ENCODE measurements around the gene LRRC18. TPM values are rescaled to one million over a fixed set of nuclear protein-coding genes. Genes with fewer than 3 reads are reported as not detected.
A peak's percentile ranks its signal among the peaks of the same experiment; 100 is the strongest.

LRRC18 gene
- total and polyA plus RNA-seq, 2 donors from 2014 or later: not detected

DNA sequence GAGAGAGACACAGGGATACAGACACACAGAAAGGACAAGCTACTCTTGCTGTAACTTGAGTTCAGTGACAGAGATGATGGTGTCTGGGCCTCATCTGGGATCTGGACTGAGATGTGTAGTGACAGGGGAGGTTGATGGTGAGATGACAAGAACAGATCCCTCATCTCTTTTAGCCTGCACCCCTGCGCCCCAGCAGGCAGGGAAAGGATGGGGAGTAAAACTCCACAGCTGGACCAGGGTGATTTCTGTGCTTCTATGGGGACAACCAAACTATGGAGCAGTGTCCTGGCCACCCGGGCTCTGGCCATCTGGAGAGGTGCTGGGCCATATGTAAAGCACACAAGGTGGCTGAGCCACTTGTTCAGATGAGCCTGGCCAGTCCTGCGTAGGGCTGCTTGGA, 4.5 kb upstream of the LRRC18 start:
- Histone ChIP-seq H3K4me1 (ENCODE audit: control insufficient read depth in 2 of 3, insufficient read depth in 2 of 3, low read depth in 1 of 3, low read length in 3 of 3) (no peaks in the 10 kb centered on the region), H3K27ac (ENCODE audit: low read depth in 2 of 2, low read length in 2 of 2) (no peak overlapping the region), H3K4me3 (ENCODE audit: low read length in 3 of 3) (no peak overlapping the region), H3K9ac (ENCODE audit: low read length in 3 of 3) (no peak overlapping the region), H3K9me3 (ENCODE audit: control insufficient read depth in 2 of 3, insufficient read depth in 1 of 3, low read length in 3 of 3) (no peaks in the 10 kb centered on the region), H3K36me3 (ENCODE audit: control insufficient read depth in 2 of 3, insufficient read depth in 3 of 3, low read length in 3 of 3) (no peaks in the 10 kb centered on the region), H3K27me3 (ENCODE audit: control insufficient read depth, insufficient read depth, low read length) (no peaks in the 10 kb centered on the region)
- FAIRE-seq (no peak), DNase-seq (no peak)
- intact Hi-C loops (cut with DNase I): no loop called here
- TF ChIP-seq CTCF (IDR thresholded peaks at IDR 0.05; ENCODE audit: borderline replicate concordance, extremely low read depth, insufficient read depth): no peak

DNA sequence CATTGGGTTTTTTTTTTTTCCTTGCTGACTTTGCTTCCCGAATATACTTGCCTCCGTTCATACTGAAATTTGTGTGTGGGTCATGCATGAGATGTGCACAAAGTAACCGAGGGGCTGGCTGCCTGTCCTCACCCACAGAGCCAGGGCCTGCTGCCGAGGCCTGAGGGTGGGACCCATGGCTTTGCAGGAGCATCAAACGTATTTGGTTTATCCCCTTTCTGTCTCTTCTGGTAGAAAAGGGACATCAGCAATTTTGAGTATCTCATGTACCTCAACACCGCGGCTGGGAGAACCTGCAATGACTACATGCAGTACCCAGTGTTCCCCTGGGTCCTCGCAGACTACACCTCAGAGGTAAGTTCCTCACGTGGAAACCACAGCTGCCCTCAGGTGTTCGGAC, 3.5 kb upstream of the LRRC18 start:
- intact Hi-C loops (cut with DNase I): no loop called here

GRCh38 chr10:48941427-48942075, 1.9 kb upstream of the LRRC18 start:
- DNase-seq (peak in 1 of 5 donors; percentile 17), FAIRE-seq (no peak)
- no peak overlapping the region for H3K27ac ChIP-seq (ENCODE audit: low read depth in 2 of 2, low read length in 2 of 2)

More for the DNA sequence above, 3.5 kb upstream of the LRRC18 start:
- Histone ChIP-seq H3K9me3 (ENCODE audit: control insufficient read depth in 2 of 3, insufficient read depth in 1 of 3, low read length in 3 of 3) (no peaks in the 10 kb centered on the region), H3K27me3 (ENCODE audit: control insufficient read depth, insufficient read depth, low read length) (no peaks in the 10 kb centered on the region), H3K36me3 (ENCODE audit: control insufficient read depth in 2 of 3, insufficient read depth in 3 of 3, low read length in 3 of 3) (no peaks in the 10 kb centered on the region), H3K4me1 (ENCODE audit: control insufficient read depth in 2 of 3, insufficient read depth in 2 of 3, low read depth in 1 of 3, low read length in 3 of 3) (no peaks in the 10 kb centered on the region), H3K9ac (ENCODE audit: low read length in 3 of 3) (no peak overlapping the region), H3K27ac (ENCODE audit: low read depth in 2 of 2, low read length in 2 of 2) (no peak overlapping the region), H3K4me3 (ENCODE audit: low read length in 3 of 3) (no peak overlapping the region)
- DNase-seq: peak in 1 of 5 donors; percentile 16
- no peak for FAIRE-seq
- no peak for TF ChIP-seq CTCF (IDR thresholded peaks at IDR 0.05; ENCODE audit: borderline replicate concordance, extremely low read depth, insufficient read depth)

More at GRCh38 chr10:48941427-48942075, 1.9 kb upstream of the LRRC18 start:
- Histone ChIP-seq H3K9me3 (ENCODE audit: control insufficient read depth in 2 of 3, insufficient read depth in 1 of 3, low read length in 3 of 3) (no peaks in the 10 kb centered on the region), H3K4me1 (ENCODE audit: control insufficient read depth in 2 of 3, insufficient read depth in 2 of 3, low read depth in 1 of 3, low read length in 3 of 3) (no peaks in the 10 kb centered on the region), H3K9ac (ENCODE audit: low read length in 3 of 3) (no peak overlapping the region), H3K36me3 (ENCODE audit: control insufficient read depth in 2 of 3, insufficient read depth in 3 of 3, low read length in 3 of 3) (no peaks in the 10 kb centered on the region), H3K4me3 (ENCODE audit: low read length in 3 of 3) (no peak overlapping the region), H3K27me3 (ENCODE audit: control insufficient read depth, insufficient read depth, low read length) (no peaks in the 10 kb centered on the region)
- no peak for TF ChIP-seq CTCF (IDR thresholded peaks at IDR 0.05; ENCODE audit: borderline replicate concordance, extremely low read depth, insufficient read depth)
- intact Hi-C loops (cut with DNase I): no loop called here
